ENCODE results near the gene DOCK9. TPM values are rescaled to one million over a fixed set of nuclear protein-coding genes. Genes with fewer than 3 reads are reported as not detected.

The DOCK9 gene
- total and polyA plus RNA-seq, 2 experiments from 2014 or later: 8.5 to 57.7 TPM

- no peak overlapping the region for H2AFZ ChIP-seq
- no peak for ATAC-seq
- H3K4me3 Mint-ChIP-seq: no peak overlapping the region
Observed at GRCh38 chr13:98997011-98997730, 19.3 kb upstream of the DOCK9 start.

More at GRCh38 chr13:98997011-98997730, 19.3 kb upstream of the DOCK9 start:
- Histone ChIP-seq H3K27ac (ENCODE audit: low read depth) (no peak overlapping the region), H3K27me3 (ENCODE audit: insufficient read depth) (no peaks in the 10 kb centered on the region), H3K4me3 (no peak overlapping the region), H3K4me2 (no peak overlapping the region), H3F3A (replicated peaks; ENCODE audit: low read depth) (no peaks in the 10 kb centered on the region), H3K36me3 (ENCODE audit: insufficient read depth) (no peaks in the 10 kb centered on the region), H3K9me2 (ENCODE audit: insufficient read depth) (0 out of 2 replicates have a peak, but pooled peaks cover 6% of the 10 kb centered on the region), H3K79me2 (replicated peaks; ENCODE audit: insufficient read depth) (no peaks in the 10 kb centered on the region), H4K20me1 (replicated peaks; ENCODE audit: insufficient read depth) (no peaks in the 10 kb centered on the region), H3K4me1 (ENCODE audit: insufficient read depth) (peaks cover 35% of the 10 kb centered on the region)
- H3K36me3 Mint-ChIP-seq (ENCODE audit: low read depth): no peaks in the 10 kb centered on the region
- H3K27me3 Mint-ChIP-seq (ENCODE audit: insufficient read depth, low read depth, poor library complexity): no peaks in the 10 kb centered on the region
- TF ChIP-seq ZNF462 (CRISPR knock-in tag; IDR thresholded peaks at IDR 0.05) (no peak), EZH2 (IDR thresholded peaks at IDR 0.05; ENCODE audit: low read depth, unreplicated experiment) (no peak), POLR2AphosphoS5 (IDR thresholded peaks at IDR 0.05; ENCODE audit: low read depth) (no peak), EZH2phosphoT487 (IDR thresholded peaks at IDR 0.05; ENCODE audit: unreplicated experiment) (no peak), ETS1 (IDR thresholded peaks at IDR 0.05) (no peak), ZNF331 (CRISPR knock-in tag; IDR thresholded peaks at IDR 0.05; ENCODE audit: low read depth) (no peak), CTCF (conservative IDR thresholded peaks at IDR 0.05; ENCODE audit: low read depth in 2 of 2) (no peak), STAT1 (IDR thresholded peaks at IDR 0.05; ENCODE audit: unreplicated experiment) (no peak), CREB1 (CRISPR knock-in tag; IDR thresholded peaks at IDR 0.05; ENCODE audit: low read depth) (no peak), NANOG (IDR thresholded peaks at IDR 0.05; ENCODE audit: borderline replicate concordance) (no peak), JUNB (IDR thresholded peaks at IDR 0.05; ENCODE audit: unreplicated experiment) (no peak), ZNF114 (CRISPR knock-in tag; IDR thresholded peaks at IDR 0.05) (no peak), REST (IDR thresholded peaks at IDR 0.05; ENCODE audit: unreplicated experiment) (no peak)
- H3K4me1 Mint-ChIP-seq: peaks cover 37% of the 10 kb centered on the region
- no peak overlapping the region for H3K27ac Mint-ChIP-seq
- DNase-seq (ENCODE audit: low spot score): no peak
- H3K9me3 Mint-ChIP-seq: no peaks in the 10 kb centered on the region
